ENCODE results near the gene SMARCA5.
"Not testable (repeated sequence)": the region's sequence is repeated elsewhere in the genome, so short reads cannot be mapped to it uniquely, and the experiment has no call there.

Gene SMARCA5

GRCh38 chr4:143513314-143514168, at the start of gene SMARCA5:
Gene SMARCA5 (plus strand): TSS chr4:143513702. CDS start chr4:143513925, 223 bp downstream.
- peak; percentile 98 for DNase-seq

GRCh38 chr4:143473334-143474126, 40.0 kb upstream of the SMARCA5 start:
- no peak for DNase-seq

- no peak for DNase-seq
These were observed 36.0 kb upstream of the SMARCA5 start for GRCh38 chr4:143477487-143477886.

- DNase-seq, result no peak
These were observed 32.1 kb upstream of the SMARCA5 start for GRCh38 chr4:143481361-143481760.

- no peak for DNase-seq
These were observed 30.7 kb upstream of the SMARCA5 start for GRCh38 chr4:143482840-143483239.

- DNase-seq, result no peak
These were observed 27.2 kb upstream of the SMARCA5 start for GRCh38 chr4:143486314-143486713.

- no peak for DNase-seq
These were observed 24.8 kb upstream of the SMARCA5 start for GRCh38 chr4:143488687-143489086.

- no peak for DNase-seq
These were observed 24.4 kb upstream of the SMARCA5 start for GRCh38 chr4:143489106-143489505.

GRCh38 chr4:143498021-143498420, 15.5 kb upstream of the SMARCA5 start:
- DNase-seq, result no peak

GRCh38 chr4:143502231-143502630, 11.3 kb upstream of the SMARCA5 start:
- DNase-seq, result no peak

GRCh38 chr4:143506031-143506430, 7.5 kb upstream of the SMARCA5 start:
- DNase-seq, result no peak

GRCh38 chr4:143511906-143512305, 1.6 kb upstream of the SMARCA5 start:
- DNase-seq, result no peak

- DNase-seq, result no peak
These were observed 556 bp upstream of the SMARCA5 start for GRCh38 chr4:143512978-143513313.

GRCh38 chr4:143514169-143514495, 630 bp downstream of the SMARCA5 start:
- DNase-seq, result no peak

- no peak for DNase-seq
These were observed 995 bp downstream of the SMARCA5 start for GRCh38 chr4:143514497-143514896.

- no peak for DNase-seq
These were observed 1.4 kb downstream of the SMARCA5 start for GRCh38 chr4:143514901-143515300.

- DNase-seq, result no peak
These were observed 2.4 kb downstream of the SMARCA5 start for GRCh38 chr4:143515905-143516304.

- no peak for DNase-seq
These were observed 4.3 kb downstream of the SMARCA5 start for GRCh38 chr4:143517764-143518163.

- no peak for DNase-seq
These were observed 10.7 kb downstream of the SMARCA5 start for GRCh38 chr4:143524211-143524610.

GRCh38 chr4:143528046-143528445, 14.5 kb downstream of the SMARCA5 start:
- not testable (repeated sequence) for DNase-seq

- no peak for DNase-seq
These were observed 17.9 kb downstream of the SMARCA5 start for GRCh38 chr4:143531380-143531779.

GRCh38 chr4:143531788-143532491, 18.4 kb downstream of the SMARCA5 start:
- DNase-seq, result no peak

GRCh38 chr4:143538979-143539669, 25.6 kb downstream of the SMARCA5 start:
- DNase-seq, result no peak

All from KG1 (cell line).